A549 (cell line): ENCODE results near the gene PRDM11.

Source experiments
- CEBPB ChIP-seq, 2 experiments: fragments of >200 bp in 1 of 2; sonication (Bioruptor Twin) in 1 of 2; formaldehyde crosslinking in 1 of 2; IDR thresholded peaks; 2 replicates each; pipeline ENCODE4 v1.6.1; 2012 to 2016
- EP300 ChIP-seq, 2 experiments: fragments of >200 bp; sonication (Bioruptor Twin); formaldehyde crosslinking; IDR thresholded peaks; 2 replicates in 1 of 2; 3 replicates in 1 of 2; pipeline ENCODE4 v1.6.1; 2016 to 2017
- ESRRA ChIP-seq: fragments of 150-350 bp; IDR thresholded peaks from 2 replicates; pipeline ENCODE4 v1.6.1; 2014; ENCODE audit warnings: mild to moderate bottlenecking, low read length, borderline replicate concordance
- HDAC2 ChIP-seq: fragments of 200-600 bp; sonication (generic); IDR thresholded peaks from 2 replicates; pipeline ENCODE4 v1.6.1; 2016
- MAFK ChIP-seq: fragments of 450-650 bp; IDR thresholded peaks from 2 replicates; pipeline ENCODE4 v1.6.1; 2014; ENCODE audit not compliant: partially characterized antibody
- NR3C1 ChIP-seq: fragments of >200 bp; sonication (Bioruptor Twin); formaldehyde crosslinking; IDR thresholded peaks from 3 replicates; pipeline ENCODE4 v1.6.1; 2017
- POLR2A ChIP-seq: IDR thresholded peaks from 2 replicates; pipeline ENCODE4 v1.6.1; 2012; ENCODE audit warnings: mild to moderate bottlenecking, low read length
- RNF2 ChIP-seq: fragments of 200-600 bp; sonication (generic); IDR thresholded peaks from 2 replicates; pipeline ENCODE4 v1.6.1; 2016; ENCODE audit warnings: low read depth, mild to moderate bottlenecking, antibody characterized with exemption, moderate library complexity, borderline replicate concordance
- SREBF2 ChIP-seq: fragments of 450-650 bp; IDR thresholded peaks from 2 replicates; pipeline ENCODE4 v1.6.1; 2014; ENCODE audit warnings: mild to moderate bottlenecking, moderate library complexity
- TF ChIP-seq, protein P1 (sequence below): fragments of >200 bp; sonication (Bioruptor Twin); formaldehyde crosslinking; IDR thresholded peaks from 3 replicates; pipeline ENCODE4 v1.5.1; 2016
- TF ChIP-seq, protein P2 (sequence below): fragments of 200-600 bp; sonication (generic); IDR thresholded peaks from 2 replicates; pipeline ENCODE4 v1.6.1; 2016; ENCODE audit warnings: antibody characterized with exemption, mild to moderate bottlenecking, moderate library complexity
- TF ChIP-seq, protein P3 (sequence below): IDR thresholded peaks from 2 replicates; pipeline ENCODE4 v1.6.1; 2012; ENCODE audit warnings: low read depth, borderline replicate concordance
- TF ChIP-seq, protein P4 (sequence below): IDR thresholded peaks from 2 replicates; pipeline ENCODE4 v1.6.1; 2012

DNA sequence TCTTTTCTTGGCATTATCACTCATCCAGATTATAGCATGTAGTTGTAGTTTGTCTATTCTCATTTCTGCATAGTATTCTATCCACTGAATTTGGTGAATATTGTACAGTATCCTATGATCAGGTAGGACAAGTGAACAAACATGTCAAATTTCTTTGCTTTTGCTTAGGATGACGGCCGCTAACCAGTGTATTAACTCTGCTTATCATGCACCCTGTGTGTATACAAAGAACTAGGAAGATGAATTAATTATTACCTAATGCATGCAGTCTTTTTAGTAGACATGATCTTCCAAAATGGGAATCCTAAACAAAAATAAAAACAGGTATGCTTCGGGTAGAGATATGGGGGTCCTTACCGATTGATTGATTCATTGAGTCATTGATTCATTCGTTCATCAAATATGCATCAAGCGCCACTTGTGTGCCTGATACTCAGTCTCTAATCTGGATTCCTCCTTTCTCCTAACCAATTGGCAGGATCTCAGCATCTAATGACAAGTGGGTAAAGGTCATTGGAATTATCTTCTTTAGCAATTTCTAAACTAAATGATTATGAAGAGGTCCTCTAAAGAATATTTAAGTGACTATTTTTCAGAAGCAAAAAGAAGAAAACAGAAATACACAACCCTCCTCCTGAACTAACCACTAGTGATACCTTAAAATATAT, 27.9 kb downstream of the PRDM11 start:
- TF ChIP-seq, protein P1, sequence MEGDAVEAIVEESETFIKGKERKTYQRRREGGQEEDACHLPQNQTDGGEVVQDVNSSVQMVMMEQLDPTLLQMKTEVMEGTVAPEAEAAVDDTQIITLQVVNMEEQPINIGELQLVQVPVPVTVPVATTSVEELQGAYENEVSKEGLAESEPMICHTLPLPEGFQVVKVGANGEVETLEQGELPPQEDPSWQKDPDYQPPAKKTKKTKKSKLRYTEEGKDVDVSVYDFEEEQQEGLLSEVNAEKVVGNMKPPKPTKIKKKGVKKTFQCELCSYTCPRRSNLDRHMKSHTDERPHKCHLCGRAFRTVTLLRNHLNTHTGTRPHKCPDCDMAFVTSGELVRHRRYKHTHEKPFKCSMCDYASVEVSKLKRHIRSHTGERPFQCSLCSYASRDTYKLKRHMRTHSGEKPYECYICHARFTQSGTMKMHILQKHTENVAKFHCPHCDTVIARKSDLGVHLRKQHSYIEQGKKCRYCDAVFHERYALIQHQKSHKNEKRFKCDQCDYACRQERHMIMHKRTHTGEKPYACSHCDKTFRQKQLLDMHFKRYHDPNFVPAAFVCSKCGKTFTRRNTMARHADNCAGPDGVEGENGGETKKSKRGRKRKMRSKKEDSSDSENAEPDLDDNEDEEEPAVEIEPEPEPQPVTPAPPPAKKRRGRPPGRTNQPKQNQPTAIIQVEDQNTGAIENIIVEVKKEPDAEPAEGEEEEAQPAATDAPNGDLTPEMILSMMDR, result no peak
- no peak for TF ChIP-seq MAFK
- TF ChIP-seq ESRRA, result no peak
- TF ChIP-seq NR3C1, result no peak
- TF ChIP-seq SREBF2, result no peak
- TF ChIP-seq RNF2, result no peak
- no peak for TF ChIP-seq CEBPB (IDR thresholded peaks at IDR 0.05)
- TF ChIP-seq, protein P2, sequence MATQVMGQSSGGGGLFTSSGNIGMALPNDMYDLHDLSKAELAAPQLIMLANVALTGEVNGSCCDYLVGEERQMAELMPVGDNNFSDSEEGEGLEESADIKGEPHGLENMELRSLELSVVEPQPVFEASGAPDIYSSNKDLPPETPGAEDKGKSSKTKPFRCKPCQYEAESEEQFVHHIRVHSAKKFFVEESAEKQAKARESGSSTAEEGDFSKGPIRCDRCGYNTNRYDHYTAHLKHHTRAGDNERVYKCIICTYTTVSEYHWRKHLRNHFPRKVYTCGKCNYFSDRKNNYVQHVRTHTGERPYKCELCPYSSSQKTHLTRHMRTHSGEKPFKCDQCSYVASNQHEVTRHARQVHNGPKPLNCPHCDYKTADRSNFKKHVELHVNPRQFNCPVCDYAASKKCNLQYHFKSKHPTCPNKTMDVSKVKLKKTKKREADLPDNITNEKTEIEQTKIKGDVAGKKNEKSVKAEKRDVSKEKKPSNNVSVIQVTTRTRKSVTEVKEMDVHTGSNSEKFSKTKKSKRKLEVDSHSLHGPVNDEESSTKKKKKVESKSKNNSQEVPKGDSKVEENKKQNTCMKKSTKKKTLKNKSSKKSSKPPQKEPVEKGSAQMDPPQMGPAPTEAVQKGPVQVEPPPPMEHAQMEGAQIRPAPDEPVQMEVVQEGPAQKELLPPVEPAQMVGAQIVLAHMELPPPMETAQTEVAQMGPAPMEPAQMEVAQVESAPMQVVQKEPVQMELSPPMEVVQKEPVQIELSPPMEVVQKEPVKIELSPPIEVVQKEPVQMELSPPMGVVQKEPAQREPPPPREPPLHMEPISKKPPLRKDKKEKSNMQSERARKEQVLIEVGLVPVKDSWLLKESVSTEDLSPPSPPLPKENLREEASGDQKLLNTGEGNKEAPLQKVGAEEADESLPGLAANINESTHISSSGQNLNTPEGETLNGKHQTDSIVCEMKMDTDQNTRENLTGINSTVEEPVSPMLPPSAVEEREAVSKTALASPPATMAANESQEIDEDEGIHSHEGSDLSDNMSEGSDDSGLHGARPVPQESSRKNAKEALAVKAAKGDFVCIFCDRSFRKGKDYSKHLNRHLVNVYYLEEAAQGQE, result no peak
- TF ChIP-seq EP300 (IDR thresholded peaks at IDR 0.05), result no peak
- TF ChIP-seq, protein P3, sequence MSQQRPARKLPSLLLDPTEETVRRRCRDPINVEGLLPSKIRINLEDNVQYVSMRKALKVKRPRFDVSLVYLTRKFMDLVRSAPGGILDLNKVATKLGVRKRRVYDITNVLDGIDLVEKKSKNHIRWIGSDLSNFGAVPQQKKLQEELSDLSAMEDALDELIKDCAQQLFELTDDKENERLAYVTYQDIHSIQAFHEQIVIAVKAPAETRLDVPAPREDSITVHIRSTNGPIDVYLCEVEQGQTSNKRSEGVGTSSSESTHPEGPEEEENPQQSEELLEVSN, result no peak
- TF ChIP-seq, protein P4, sequence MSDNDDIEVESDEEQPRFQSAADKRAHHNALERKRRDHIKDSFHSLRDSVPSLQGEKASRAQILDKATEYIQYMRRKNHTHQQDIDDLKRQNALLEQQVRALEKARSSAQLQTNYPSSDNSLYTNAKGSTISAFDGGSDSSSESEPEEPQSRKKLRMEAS, result no peak
- no peak for TF ChIP-seq HDAC2
- TF ChIP-seq POLR2A, result no peak
